Lung (tissue), 12 donors: ENCODE measurements around the gene CHRNA4. TPM values are rescaled to one million over a fixed set of nuclear protein-coding genes. Genes with fewer than 3 reads are reported as not detected.

Source experiments
- ATAC-seq: fragments of 200-7000 bp; cut with Tn5 transposase; one replicate; pipeline ENCODE4 v1.9.1; 2020; ENCODE audit warnings: moderate number of reproducible peaks; ENCODE audit not compliant: insufficient read depth, low FRiP score
- DNase-seq, 3 donors: peaks; one replicate each; pipeline ENCODE4 v3.0.0-alpha.2; 2013 to 2017
- H3K27ac ChIP-seq, 2 donors: one replicate each; pipeline ENCODE4 v1.5.1; 2013; ENCODE audit warnings: mild to moderate bottlenecking in 2 of 2, moderate library complexity in 2 of 2, control low read depth in 1 of 2, inconsistent platforms in 1 of 2, low read depth in 1 of 2, low read length in 1 of 2
- H3K27me3 ChIP-seq, 3 donors: one replicate each; pipeline ENCODE4 v1.5.1; 2013; ENCODE audit warnings: low read length in 2 of 3; ENCODE audit not compliant: control insufficient read depth in 3 of 3, insufficient read depth in 3 of 3
- H3K36me3 ChIP-seq, 4 donors: one replicate each; pipeline ENCODE4 v1.5.1; 2013; ENCODE audit warnings: low read length in 4 of 4, mild to moderate bottlenecking in 1 of 4, moderate library complexity in 1 of 4; ENCODE audit not compliant: control insufficient read depth in 4 of 4, insufficient read depth in 4 of 4
- H3K4me1 ChIP-seq, 5 donors: one replicate each; pipeline ENCODE4 v1.5.1; 2013; ENCODE audit warnings: low read length in 5 of 5, mild to moderate bottlenecking in 2 of 5, moderate library complexity in 1 of 5; ENCODE audit not compliant: control insufficient read depth in 5 of 5, insufficient read depth in 5 of 5
- H3K4me3 ChIP-seq: one replicate; pipeline ENCODE4 v1.5.1; 2013; ENCODE audit warnings: mild to moderate bottlenecking, control low read depth, moderate library complexity
- H3K9ac ChIP-seq, 2 donors: one replicate each; pipeline ENCODE4 v1.5.1; 2013; ENCODE audit warnings: low read length in 2 of 2, control low read depth in 1 of 2; ENCODE audit not compliant: insufficient read depth in 1 of 2
- H3K9me3 ChIP-seq, 4 donors: one replicate each; pipeline ENCODE4 v1.5.1; 2013; ENCODE audit warnings: low read length in 3 of 4, mild to moderate bottlenecking in 1 of 4, moderate library complexity in 1 of 4; ENCODE audit not compliant: control insufficient read depth in 4 of 4, insufficient read depth in 3 of 4
- CTCF ChIP-seq: IDR thresholded peaks from 2 replicates; pipeline ENCODE4 v1.5.1; 2012; ENCODE audit warnings: mild to moderate bottlenecking; ENCODE audit errors: control extremely low read depth, extremely low read depth
- WGBS, 2 donors: extraction: QIAGEN DNeasy Blood & Tissue Kit; methylation state at CpG; one replicate each; pipeline ENCODE4 v1.1.7; 2013; 5-methylcytosine and 5-hydroxymethylcytosine counted together
- polyA plus RNA-seq, 2 donors: library from polyadenylated mRNA; stranded (reverse); fragments of 200-250 nt; gene quantifications; one replicate each; pipeline ENCODE4 v1.2.1, GENCODE V29; 2013
- total RNA-seq, 2 donors: library from RNA; depleted of rRNA in 1 of 2; stranded (reverse); fragments of >200 nt in 1 of 2; gene quantifications; one replicate each; pipeline ENCODE4 v1.2.1, GENCODE V29; 2014 to 2021
- donor health status: control.
- donor health status: control.
- donor health status: Bipolar disorder and iron deficiency.
- donor health status: healthy.
- donor health status: DM: yes; HTN: yes; CAD: no.

CHRNA4 gene
- total and polyA plus RNA-seq, 4 donors, result 0.01 to 1.1 (median 0.46) TPM

DNA sequence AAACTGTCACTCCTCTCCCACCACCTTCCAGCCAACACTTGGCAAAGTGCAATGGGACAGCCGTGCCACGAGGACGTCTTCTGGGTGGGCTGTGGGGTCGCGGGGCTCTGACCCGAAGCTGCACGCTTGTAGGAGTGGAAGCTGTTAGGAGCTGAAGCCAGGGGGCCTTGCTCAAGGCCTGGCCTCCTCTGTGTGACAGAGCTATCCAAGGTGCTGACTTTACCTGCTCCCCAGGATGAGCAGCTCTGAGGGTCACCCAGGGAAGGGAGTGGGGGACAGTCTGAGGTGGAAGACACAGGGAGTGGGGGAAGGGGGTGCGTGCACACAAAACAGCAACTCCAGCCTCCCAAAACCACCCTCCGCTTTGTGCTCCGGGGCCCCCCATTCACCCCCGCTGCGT is 17.5 kb upstream of the CHRNA4 start:
- peaks cover 0 to 23% (median 0%) of the 10 kb centered on the region in 5 donors for H3K4me1 ChIP-seq
- ATAC-seq, result no peak
- TF ChIP-seq CTCF, result no peak
- no peak overlapping the region for H3K4me3 ChIP-seq
- WGBS, 2 donors, result 59 to 63% methylated on average over 12 of the region's 12 CpGs
- peaks cover 0 to 15% (median 0%) of the 10 kb centered on the region in 4 donors for H3K9me3 ChIP-seq
- H3K27me3 ChIP-seq, result peaks cover 3 to 16% (median 8%) of the 10 kb centered on the region in 3 donors
- peak in 2 of 3 donors; percentile 18 to 40 for DNase-seq
- no peak overlapping the region for H3K9ac ChIP-seq
- no peaks in the 10 kb centered on the region for H3K36me3 ChIP-seq
- no peak overlapping the region for H3K27ac ChIP-seq

DNA sequence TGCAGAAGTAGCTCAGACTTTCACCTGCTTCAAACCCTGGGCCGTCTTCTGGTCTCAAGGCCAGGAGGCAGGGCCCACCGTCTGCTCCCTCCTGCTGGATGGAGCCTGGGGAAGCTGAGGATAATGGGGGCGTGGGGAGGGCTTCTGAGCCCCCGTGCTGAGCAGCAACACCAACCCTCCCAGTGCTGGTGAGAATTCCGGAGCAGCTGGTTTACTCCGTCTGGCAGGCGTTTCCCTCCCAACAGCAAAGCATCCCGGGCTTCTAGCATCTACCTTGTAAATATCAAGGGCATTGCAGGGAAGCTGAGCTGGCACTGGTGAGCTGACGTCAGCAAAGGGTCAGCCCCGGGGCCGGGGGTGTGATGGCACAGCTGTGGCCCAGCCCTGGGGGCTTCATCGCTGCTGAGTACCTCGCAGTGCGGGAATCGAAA is 16.8 kb upstream of the CHRNA4 start:
- ATAC-seq (no peak), DNase-seq (no peak)
- Histone ChIP-seq H3K27me3 (peaks cover 3 to 18% (median 8%) of the 10 kb centered on the region in 3 donors), H3K27ac (no peak overlapping the region), H3K4me1 (peaks cover 0 to 28% (median 0%) of the 10 kb centered on the region in 5 donors), H3K4me3 (no peak overlapping the region), H3K9ac (no peak overlapping the region), H3K9me3 (peaks cover 0 to 15% (median 0%) of the 10 kb centered on the region in 4 donors), H3K36me3 (no peaks in the 10 kb centered on the region)
- 33 to 45% methylated on average over 15 of the region's 15 CpGs for WGBS, 2 donors
- TF ChIP-seq CTCF, result no peak

DNA sequence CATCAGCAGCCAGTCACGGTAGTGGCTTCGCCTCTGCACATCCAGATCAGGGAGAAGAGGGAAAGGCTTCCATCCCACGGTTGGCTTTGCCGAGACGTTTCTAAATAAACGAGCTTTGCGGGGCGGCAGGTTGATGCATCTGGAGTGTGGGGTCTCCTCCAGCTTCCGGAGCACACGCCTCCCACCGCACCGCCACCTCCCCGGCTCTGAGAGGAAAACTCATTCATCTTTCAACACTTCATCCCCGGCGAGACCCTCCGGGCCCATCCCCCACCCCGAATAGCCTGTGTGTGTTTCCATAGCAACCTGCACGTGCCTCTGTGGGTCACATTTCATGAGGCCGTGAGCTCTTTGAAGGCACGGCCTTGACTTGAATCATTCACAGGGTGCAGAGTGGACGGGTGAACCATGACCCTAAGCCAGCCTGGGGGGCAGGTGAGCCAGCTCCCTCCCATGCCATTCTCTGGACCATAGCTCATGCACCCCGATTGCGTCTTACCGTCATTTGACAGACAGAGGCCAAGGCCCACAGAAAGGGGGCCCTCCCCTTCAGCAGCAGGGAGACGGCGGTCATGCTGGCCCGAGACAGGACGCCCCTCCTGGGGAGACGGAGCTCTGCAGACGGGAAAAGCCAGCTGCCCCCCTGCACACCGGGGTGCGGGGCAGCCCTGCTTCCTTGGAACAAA is 16.2 kb upstream of the CHRNA4 start:
- H3K9ac ChIP-seq, result no peak overlapping the region
- H3K4me3 ChIP-seq, result no peak overlapping the region
- TF ChIP-seq CTCF, result no peak
- DNase-seq, result peak; percentile 65 to 80 (median 74)
- H3K9me3 ChIP-seq, result peaks cover 0 to 15% (median 0%) of the 10 kb centered on the region in 4 donors
- ATAC-seq, result no peak
- no peaks in the 10 kb centered on the region for H3K36me3 ChIP-seq
- 5 to 9% methylated on average over 32 of the region's 32 CpGs for WGBS, 2 donors
- peaks cover 0 to 30% (median 0%) of the 10 kb centered on the region in 5 donors for H3K4me1 ChIP-seq
- H3K27ac ChIP-seq, result no peak overlapping the region
- H3K27me3 ChIP-seq, result peaks cover 3 to 18% (median 6%) of the 10 kb centered on the region in 3 donors
